K562 (cell line): ENCODE measurements around the gene ANXA1. TPM values are rescaled to one million over a fixed set of nuclear protein-coding genes. Genes with fewer than 3 reads are reported as not detected.

ENCODE experiments used
- ATAC-seq: fragments of 200-7000 bp; cut with Tn5 transposase; 3 replicates; pipeline ENCODE4 v1.9.1; 2020; ENCODE audit warnings: moderate library complexity
- BruUV-seq: library from RNA; stranded (reverse); fragments of 400-500 nt; replicated peaks from 2 replicates; lab custom pipeline; 2021; lab: Mats Ljungman, UMichigan
- CTCF ChIA-PET: fragments of 300-600 bp; formaldehyde crosslinking; extraction: SDS; loops from one replicate; lab custom pipeline; 2021; ENCODE audit warnings: low intra/inter-chr PET ratio; lab: Yijun Ruan, JAX
- POLR2A ChIA-PET: fragments of 300-600, 350-650 bp; sonication (Branson Sonifier 250); formaldehyde crosslinking; extraction: SDS; loops from one replicate; lab custom pipeline; 2021; ENCODE audit warnings: antibody characterized with exemption, inconsistent platforms; lab: Yijun Ruan, JAX
- DNase-seq, 4 experiments: peaks; one replicate each; pipeline versions ENCODE4 v3.0.0 to v3.0.0-alpha.2; 2011 to 2018; ENCODE audit warnings: low spot score in 3 of 4, mixed read lengths in 3 of 4; ENCODE audit errors: extremely low read depth in 1 of 4
- FAIRE-seq: peaks from 2 replicates; lab custom pipeline; 2011; peaks lifted over from hg19 to GRCh38; lab: Jason Lieb, UNC
- H2AFZ ChIP-seq: 2 replicates; pipeline ENCODE4 v1.6.0; 2011; ENCODE audit warnings: low read depth, low read length, control low read depth, inconsistent platforms
- H3K27ac ChIP-seq: fragments of 200-600 bp; 3 replicates; pipeline ENCODE4 v1.8.0; 2011; ENCODE audit warnings: low read depth, mild to moderate bottlenecking, control low read depth, inconsistent platforms, low read length, moderate library complexity, mixed read lengths; ENCODE audit errors: extremely low read depth
- H3K27me3 ChIP-seq, 2 experiments: fragments of 300-600 bp in 1 of 2; 2 replicates in 1 of 2; 3 replicates in 1 of 2; pipeline versions ENCODE4 v1.6.0 to v1.8.0; 2011; ENCODE audit warnings: inconsistent platforms in 2 of 2, low read length in 2 of 2, mild to moderate bottlenecking in 1 of 2, mixed read lengths in 1 of 2, moderate library complexity in 1 of 2; ENCODE audit not compliant: control insufficient read depth in 2 of 2, insufficient read depth in 2 of 2
- H3K36me3 ChIP-seq: fragments of 300-600 bp; 3 replicates; pipeline ENCODE4 v1.8.0; 2011; ENCODE audit warnings: mild to moderate bottlenecking, low read length, inconsistent platforms; ENCODE audit not compliant: control insufficient read depth, insufficient read depth
- H3K4me1 ChIP-seq, 2 experiments: fragments of 200-600 bp in 1 of 2; replicated peaks in 1 of 2; 2 replicates in 1 of 2; 3 replicates in 1 of 2; pipeline versions ENCODE4 v1.5.1 to v1.8.0; 2011; ENCODE audit warnings: inconsistent platforms in 2 of 2, low read length in 2 of 2, mild to moderate bottlenecking in 1 of 2, mixed read lengths in 1 of 2, moderate library complexity in 1 of 2; ENCODE audit not compliant: control insufficient read depth in 2 of 2, insufficient read depth in 2 of 2
- H3K4me2 ChIP-seq: 2 replicates; pipeline ENCODE4 v1.6.1; 2011; ENCODE audit warnings: low read length, control low read depth, inconsistent platforms, mixed read lengths; ENCODE audit not compliant: insufficient read depth
- H3K4me3 ChIP-seq: fragments of 200-600 bp; sonication (generic), shearing (Covaris generic); 2 replicates; pipeline ENCODE4 v1.5.1; 2016; ENCODE audit warnings: control low read depth, inconsistent platforms
- H3K79me2 ChIP-seq: fragments of 200-600 bp; 3 replicates; pipeline ENCODE4 v1.8.0; 2011; ENCODE audit warnings: low read length, inconsistent platforms; ENCODE audit not compliant: control insufficient read depth, insufficient read depth
- H3K9ac ChIP-seq, 2 experiments: 2 replicates each; pipeline versions ENCODE4 v1.6.0 to v1.6.1; 2011; ENCODE audit warnings: low read depth in 2 of 2, low read length in 2 of 2, control low read depth in 1 of 2, inconsistent platforms in 1 of 2, mild to moderate bottlenecking in 1 of 2, mixed read lengths in 1 of 2; ENCODE audit not compliant: insufficient read depth in 1 of 2
- H3K9me1 ChIP-seq: one replicate; pipeline ENCODE4 v1.6.0; 2011; ENCODE audit warnings: inconsistent platforms, mild to moderate bottlenecking, low read length, moderate library complexity; ENCODE audit not compliant: control insufficient read depth, insufficient read depth
- H3K9me3 ChIP-seq: replicated peaks from 2 replicates; pipeline ENCODE4 v1.5.1; 2011; ENCODE audit warnings: low read depth, low read length, inconsistent platforms; ENCODE audit not compliant: control insufficient read depth, insufficient read depth
- H4K20me1 ChIP-seq: replicated peaks from 2 replicates; pipeline ENCODE4 v1.6.1; 2011; ENCODE audit warnings: low read length, inconsistent platforms, mixed read lengths; ENCODE audit not compliant: control insufficient read depth, insufficient read depth
- CHD4 ChIP-seq: fragments of 200-600 bp; sonication (generic); IDR thresholded peaks from 3 replicates; pipeline ENCODE4 v1.6.1; 2012; ENCODE audit warnings: low read depth, mild to moderate bottlenecking, mixed read lengths, low read length, inconsistent platforms; ENCODE audit not compliant: insufficient read depth, insufficient replicate concordance, poor library complexity, severe bottlenecking
- CTCFL ChIP-seq: IDR thresholded peaks from 2 replicates; pipeline ENCODE4 v1.6.1; 2011; ENCODE audit warnings: borderline replicate concordance, low read depth, mild to moderate bottlenecking, moderate library complexity, low read length; ENCODE audit not compliant: insufficient read depth, poor library complexity, severe bottlenecking
- RAD21 ChIP-seq, 2 experiments: fragments of 250-450 bp in 1 of 2; fragments of 450-650 bp in 1 of 2; sonication (Bioruptor Pico) in 1 of 2; formaldehyde crosslinking in 1 of 2; IDR thresholded peaks in 1 of 2; conservative IDR thresholded peaks in 1 of 2; 2 replicates each; pipeline versions ENCODE4 v1.4.0 to v1.8.0; 2020 to 2022; ENCODE audit warnings: mild to moderate bottlenecking in 2 of 2, moderate library complexity in 1 of 2
- SMC3 ChIP-seq: conservative IDR thresholded peaks from 2 replicates; pipeline ENCODE4 v1.6.1; 2011; ENCODE audit warnings: low read depth, low read length, improper control_type of control experiment; ENCODE audit not compliant: insufficient read depth
- STAG1 ChIP-seq: sonication (generic); formaldehyde crosslinking; IDR thresholded peaks from 2 replicates; pipeline ENCODE4 v1.5.0; 2020; ENCODE audit warnings: missing genetic modification reagents, borderline replicate concordance
- ZNF121 ChIP-seq: sonication (generic); formaldehyde crosslinking; conservative IDR thresholded peaks from 2 replicates; pipeline ENCODE4 v1.8.0; 2022; ENCODE audit warnings: missing genetic modification reagents
- WGBS: fragments of 100-300 bp; shearing (Covaris generic); methylation state at CpG from one replicate; pipeline ENCODE4 v1.1.6; 2016; ENCODE audit warnings: low coverage, mixed read lengths; ENCODE audit not compliant: insufficient coverage; ENCODE audit errors: missing lambda C conversion rate; 5-methylcytosine and 5-hydroxymethylcytosine counted together
- in situ Hi-C: fragments of 300-500 bp; cut with MboI; formaldehyde crosslinking; loops from 4 replicates; pipeline ENCODE4 v1.15.0; 2018; ENCODE audit warnings: inconsistent platforms, mixed read lengths
- intact Hi-C: fragments of 100-400 bp; cut with micrococcal nuclease; formaldehyde crosslinking; loops from 2 replicates; pipeline ENCODE4 v1.14.2; 2022
- polyA plus RNA-seq, 8 experiments: library from polyadenylated mRNA; depleted of rRNA in 4 of 8; stranded (reverse) in 5 of 8; unstranded in 3 of 8; fragments of >200 nt; fragmentation: Nextera tagmentation in 2 of 8; fragmentation: Illumina TruSeq in 1 of 8; extraction: Ambion mirVana in 2 of 8; extraction: Trizol in 1 of 8; gene quantifications; 2 replicates each; pipeline versions ENCODE4 v1.2.1 to v1.2.3, GENCODE V29; 2011 to 2014; ENCODE audit warnings: inconsistent platforms in 1 of 8, missing spikeins in 1 of 8
- total RNA-seq, 7 experiments: library from RNA; depleted of rRNA in 6 of 7; stranded (reverse); fragments of >200 nt in 6 of 7; fragmentation: Illumina TruSeq in 2 of 7; extraction: Trizol in 2 of 7; gene quantifications; 2 replicates each; pipeline versions ENCODE4 v1.2.1 to v1.2.3, GENCODE V29; 2011 to 2021; ENCODE audit warnings: low replicate concordance in 1 of 7
- TF ChIP-seq, protein P1 (sequence below), 3 experiments: IDR thresholded peaks in 2 of 3; conservative IDR thresholded peaks in 1 of 3; 2 replicates each; pipeline ENCODE4 v1.5.1; 2011 to 2012; ENCODE audit warnings: low read length in 3 of 3, mild to moderate bottlenecking in 3 of 3, control low read depth in 2 of 3, improper control_type of control experiment in 1 of 3, inconsistent platforms in 1 of 3, low read depth in 1 of 3, mixed read lengths in 1 of 3, moderate library complexity in 1 of 3; ENCODE audit not compliant: insufficient read depth in 2 of 3
- TF ChIP-seq, protein P2 (sequence below): fragments of 450-650 bp; formaldehyde crosslinking; IDR thresholded peaks from 2 replicates; pipeline ENCODE4 v1.4.0; 2020; ENCODE audit warnings: mild to moderate bottlenecking, moderate library complexity

Gene ANXA1
- total and polyA plus RNA-seq, 9 of the 15 experiments (the other 6 are each of a cell fraction or from before 2014, with no cell fraction given): 406 to 1,298 (median 620) TPM

DNA sequence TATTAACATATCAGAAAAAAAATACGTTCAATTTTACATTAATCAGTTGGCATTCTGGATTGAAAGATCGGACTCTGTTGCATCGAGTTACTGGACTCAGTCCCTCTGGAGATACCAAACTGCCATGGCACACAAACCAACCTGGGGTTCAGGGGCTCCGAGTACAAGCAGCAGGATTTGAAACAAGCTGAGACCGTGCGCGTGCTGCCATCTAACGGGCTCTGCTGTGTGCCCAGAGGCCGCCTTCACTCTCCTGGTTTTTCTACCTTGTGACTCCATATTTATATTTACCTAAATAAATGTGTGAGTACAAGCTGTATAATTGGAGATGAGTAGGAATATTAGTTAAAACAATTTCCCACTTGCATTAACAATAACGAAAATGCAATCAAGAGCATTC is 48.2 kb downstream of the ANXA1 start:
- no peaks in the 10 kb centered on the region for H3K79me2 ChIP-seq
- H3K9me3 ChIP-seq: no peaks in the 10 kb centered on the region
- H2AFZ ChIP-seq: peak overlapping the region; percentile 47; the same call in 1 of the 2 replicates
- DNase-seq (peak in 3 of 4 experiments; percentile 4 to 67 (median 34)), ATAC-seq (peak; percentile 98), FAIRE-seq (peak; percentile 73)
- intact Hi-C loops (loop anchor here (2.0 to 10.0 kb wide), 5 partner anchors 69 to 1545 kb away; no protein-coding TSS in a partner anchor), in situ Hi-C loops (loop anchor here (25.0 kb wide), 2 partner anchors 913 to 1362 kb away; no protein-coding TSS in a partner anchor)
- 0% methylated on average over 10 of the region's 10 CpGs for WGBS
- H3K9me1 ChIP-seq: no peaks in the 10 kb centered on the region
- CTCF ChIA-PET: interaction anchor here (1.6 to 1.8 kb wide), 3 partner anchors 328 to 1371 kb away, joined by 8 to 11 read pairs (median 9); no protein-coding TSS in a partner anchor
- H3K4me1 ChIP-seq: no peaks in the 10 kb centered on the region
- no TSS peak for BruUV-seq
- H3K4me3 ChIP-seq: no peak overlapping the region
- H4K20me1 ChIP-seq: no peaks in the 10 kb centered on the region
- H3K9ac ChIP-seq: no peak overlapping the region
- H3K4me2 ChIP-seq: peak overlapping the region; percentile 27; the same call in 1 of the 2 replicates
- POLR2A ChIA-PET: no interaction called here
- H3K36me3 ChIP-seq: no peaks in the 10 kb centered on the region
- no peaks in the 10 kb centered on the region for H3K27me3 ChIP-seq
- H3K27ac ChIP-seq: no peak overlapping the region
- TF ChIP-seq, protein P1, sequence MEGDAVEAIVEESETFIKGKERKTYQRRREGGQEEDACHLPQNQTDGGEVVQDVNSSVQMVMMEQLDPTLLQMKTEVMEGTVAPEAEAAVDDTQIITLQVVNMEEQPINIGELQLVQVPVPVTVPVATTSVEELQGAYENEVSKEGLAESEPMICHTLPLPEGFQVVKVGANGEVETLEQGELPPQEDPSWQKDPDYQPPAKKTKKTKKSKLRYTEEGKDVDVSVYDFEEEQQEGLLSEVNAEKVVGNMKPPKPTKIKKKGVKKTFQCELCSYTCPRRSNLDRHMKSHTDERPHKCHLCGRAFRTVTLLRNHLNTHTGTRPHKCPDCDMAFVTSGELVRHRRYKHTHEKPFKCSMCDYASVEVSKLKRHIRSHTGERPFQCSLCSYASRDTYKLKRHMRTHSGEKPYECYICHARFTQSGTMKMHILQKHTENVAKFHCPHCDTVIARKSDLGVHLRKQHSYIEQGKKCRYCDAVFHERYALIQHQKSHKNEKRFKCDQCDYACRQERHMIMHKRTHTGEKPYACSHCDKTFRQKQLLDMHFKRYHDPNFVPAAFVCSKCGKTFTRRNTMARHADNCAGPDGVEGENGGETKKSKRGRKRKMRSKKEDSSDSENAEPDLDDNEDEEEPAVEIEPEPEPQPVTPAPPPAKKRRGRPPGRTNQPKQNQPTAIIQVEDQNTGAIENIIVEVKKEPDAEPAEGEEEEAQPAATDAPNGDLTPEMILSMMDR (IDR thresholded peaks at IDR 0.05 in 2 of 3, conservative IDR thresholded peaks at IDR 0.05 in 1 of 3; ENCODE audit: insufficient read depth in 2 of 3, low read depth in 1 of 3, low read length in 3 of 3): peak; percentile 61 to 72 (median 67)
- TF ChIP-seq CHD4 (no peak), SMC3 (peak; percentile 48; the same call in 1 of the 2 replicates), ZNF121 (CRISPR knock-in tag) (no peak), CTCFL (peak; percentile 17), RAD21 (CRISPR knock-in tag; conservative IDR thresholded peaks at IDR 0.05 in 1 of 2, IDR thresholded peaks at IDR 0.05 in 1 of 2) (peak; percentile 47 to 71), STAG1 (CRISPR knock-in tag) (peak; percentile 48; the same call in 1 of the 2 replicates)
- TF ChIP-seq, protein P2, sequence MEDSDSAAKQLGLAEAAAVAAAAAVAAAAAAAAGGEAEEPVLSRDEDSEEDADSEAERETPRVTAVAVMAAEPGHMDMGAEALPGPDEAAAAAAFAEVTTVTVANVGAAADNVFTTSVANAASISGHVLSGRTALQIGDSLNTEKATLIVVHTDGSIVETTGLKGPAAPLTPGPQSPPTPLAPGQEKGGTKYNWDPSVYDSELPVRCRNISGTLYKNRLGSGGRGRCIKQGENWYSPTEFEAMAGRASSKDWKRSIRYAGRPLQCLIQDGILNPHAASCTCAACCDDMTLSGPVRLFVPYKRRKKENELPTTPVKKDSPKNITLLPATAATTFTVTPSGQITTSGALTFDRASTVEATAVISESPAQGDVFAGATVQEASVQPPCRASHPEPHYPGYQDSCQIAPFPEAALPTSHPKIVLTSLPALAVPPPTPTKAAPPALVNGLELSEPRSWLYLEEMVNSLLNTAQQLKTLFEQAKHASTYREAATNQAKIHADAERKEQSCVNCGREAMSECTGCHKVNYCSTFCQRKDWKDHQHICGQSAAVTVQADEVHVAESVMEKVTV (CRISPR knock-in tag): 0 out of 2 replicates have a peak, but pooled peaks have one; percentile 20
